ENCODE data around the gene YWHAH.
A peak's percentile ranks its signal among the peaks of the same experiment; 100 is the strongest.

Gene YWHAH

GRCh38 chr22:31922534-31922933, 21.8 kb upstream of the YWHAH start:
- DNase-seq: no peak
- 49% methylated on average over 6 of the region's 6 CpGs for WGBS (ENCODE audit: insufficient coverage)
- Histone ChIP-seq H3K4me3 (ENCODE audit: control insufficient read depth in 1 of 7, extremely low read depth in 1 of 7, insufficient read depth in 4 of 7, low read depth in 2 of 7, low read length in 6 of 7) (peak overlapping the region in 1 of 7 experiments; percentile 10), H3K36me3 (ENCODE audit: control insufficient read depth in 4 of 4, insufficient read depth in 4 of 4, low read length in 3 of 4) (no peaks in the 10 kb centered on the region), H3K9me3 (ENCODE audit: control extremely low read depth in 1 of 5, control insufficient read depth in 4 of 5, insufficient read depth in 2 of 5, low read depth in 1 of 5, low read length in 4 of 5) (no peaks in the 10 kb centered on the region), H3K27me3 (replicated peaks in 2 of 5; ENCODE audit: control insufficient read depth in 4 of 5, insufficient read depth in 5 of 5, low read length in 4 of 5) (peaks cover 0 to 2% (median 0%) of the 10 kb centered on the region in 5 experiments), H3K27ac (ENCODE audit: insufficient read depth in 1 of 2, low read depth in 1 of 2, low read length in 2 of 2, poor library complexity in 1 of 2, severe bottlenecking in 2 of 2) (no peak overlapping the region), H3K4me1 (ENCODE audit: control extremely low read depth in 1 of 4, control insufficient read depth in 4 of 4, insufficient read depth in 4 of 4, low read length in 3 of 4) (peaks cover 10 to 23% (median 20%) of the 10 kb centered on the region in 4 experiments)
- ChIA-PET POLR2A (no interaction called here), CTCF (interaction anchor here (1.1 kb wide), 1 partner anchor 26 kb away, joined by 4 read pairs; no protein-coding TSS in a partner anchor)

- H3K4me1 ChIP-seq (ENCODE audit: control extremely low read depth in 1 of 4, control insufficient read depth in 4 of 4, insufficient read depth in 4 of 4, low read length in 3 of 4): peaks cover 10 to 23% (median 20%) of the 10 kb centered on the region in 4 experiments
- ChIA-PET POLR2A (no interaction called here), CTCF (interaction anchor here (1.1 kb wide), 1 partner anchor 26 kb away, joined by 4 read pairs; no protein-coding TSS in a partner anchor)
- H3K4me3 ChIP-seq (ENCODE audit: control insufficient read depth in 1 of 7, extremely low read depth in 1 of 7, insufficient read depth in 4 of 7, low read depth in 2 of 7, low read length in 6 of 7): peak overlapping the region in 1 of 7 experiments; percentile 35
- no peaks in the 10 kb centered on the region for H3K36me3 ChIP-seq (ENCODE audit: control insufficient read depth in 4 of 4, insufficient read depth in 4 of 4, low read length in 3 of 4)
- 0% methylated on average over 5 of the region's 5 CpGs for WGBS (ENCODE audit: insufficient coverage)
- H3K9me3 ChIP-seq (ENCODE audit: control extremely low read depth in 1 of 5, control insufficient read depth in 4 of 5, insufficient read depth in 2 of 5, low read depth in 1 of 5, low read length in 4 of 5): no peaks in the 10 kb centered on the region
- peak overlapping the region in 1 of 2 experiments; percentile 27 for H3K27ac ChIP-seq (ENCODE audit: insufficient read depth in 1 of 2, low read depth in 1 of 2, low read length in 2 of 2, poor library complexity in 1 of 2, severe bottlenecking in 2 of 2)
- DNase-seq: peak; percentile 25 to 51 (median 46)
- peaks cover 0 to 2% (median 0%) of the 10 kb centered on the region in 5 experiments for H3K27me3 ChIP-seq (replicated peaks in 2 of 5; ENCODE audit: control insufficient read depth in 4 of 5, insufficient read depth in 5 of 5, low read length in 4 of 5)
Observed at GRCh38 chr22:31923136-31923535, 21.2 kb upstream of the YWHAH start.

GRCh38 chr22:31923747-31924146, 20.6 kb upstream of the YWHAH start:
- CTCF ChIA-PET: no interaction called here
- no peaks in the 10 kb centered on the region for H3K9me3 ChIP-seq (ENCODE audit: control extremely low read depth in 1 of 5, control insufficient read depth in 4 of 5, insufficient read depth in 2 of 5, low read depth in 1 of 5, low read length in 4 of 5)
- H3K36me3 ChIP-seq (ENCODE audit: control insufficient read depth in 4 of 4, insufficient read depth in 4 of 4, low read length in 3 of 4): no peaks in the 10 kb centered on the region
- peaks cover 10 to 23% (median 20%) of the 10 kb centered on the region in 4 experiments for H3K4me1 ChIP-seq (ENCODE audit: control extremely low read depth in 1 of 4, control insufficient read depth in 4 of 4, insufficient read depth in 4 of 4, low read length in 3 of 4)
- H3K4me3 ChIP-seq (ENCODE audit: control insufficient read depth in 1 of 7, extremely low read depth in 1 of 7, insufficient read depth in 4 of 7, low read depth in 2 of 7, low read length in 6 of 7): no peak overlapping the region
- H3K27ac ChIP-seq (ENCODE audit: insufficient read depth in 1 of 2, low read depth in 1 of 2, low read length in 2 of 2, poor library complexity in 1 of 2, severe bottlenecking in 2 of 2): no peak overlapping the region
- H3K27me3 ChIP-seq (replicated peaks in 2 of 5; ENCODE audit: control insufficient read depth in 4 of 5, insufficient read depth in 5 of 5, low read length in 4 of 5): peaks cover 0 to 2% (median 0%) of the 10 kb centered on the region in 5 experiments
- 33% methylated on average over 1 of the region's 2 CpGs for WGBS (ENCODE audit: insufficient coverage)
- POLR2A ChIA-PET: interaction anchor here (0.6 kb wide), 1 partner anchor 27 kb away, joined by 4 read pairs; no protein-coding TSS in a partner anchor
- no peak for DNase-seq

GRCh38 chr22:31925056-31925455, 19.3 kb upstream of the YWHAH start:
- H3K36me3 ChIP-seq (ENCODE audit: control insufficient read depth in 4 of 4, insufficient read depth in 4 of 4, low read length in 3 of 4): no peaks in the 10 kb centered on the region
- H3K4me1 ChIP-seq (ENCODE audit: control extremely low read depth in 1 of 4, control insufficient read depth in 4 of 4, insufficient read depth in 4 of 4, low read length in 3 of 4): peaks cover 10 to 23% (median 20%) of the 10 kb centered on the region in 4 experiments
- H3K27ac ChIP-seq (ENCODE audit: insufficient read depth in 1 of 2, low read depth in 1 of 2, low read length in 2 of 2, poor library complexity in 1 of 2, severe bottlenecking in 2 of 2): no peak overlapping the region
- no peaks in the 10 kb centered on the region for H3K9me3 ChIP-seq (ENCODE audit: control extremely low read depth in 1 of 5, control insufficient read depth in 4 of 5, insufficient read depth in 2 of 5, low read depth in 1 of 5, low read length in 4 of 5)
- H3K4me3 ChIP-seq (ENCODE audit: control insufficient read depth in 1 of 7, extremely low read depth in 1 of 7, insufficient read depth in 4 of 7, low read depth in 2 of 7, low read length in 6 of 7): no peak overlapping the region
- ChIA-PET CTCF (no interaction called here), POLR2A (no interaction called here)
- peaks cover 0 to 2% (median 0%) of the 10 kb centered on the region in 5 experiments for H3K27me3 ChIP-seq (replicated peaks in 2 of 5; ENCODE audit: control insufficient read depth in 4 of 5, insufficient read depth in 5 of 5, low read length in 4 of 5)
- no peak for DNase-seq
- 100% methylated on average over 1 of the region's 1 CpG for WGBS (ENCODE audit: insufficient coverage)

GRCh38 chr22:31926024-31926423, 18.3 kb upstream of the YWHAH start:
- CTCF ChIA-PET: no interaction called here
- POLR2A ChIA-PET: no interaction called here
- no peak overlapping the region for H3K4me3 ChIP-seq (ENCODE audit: control insufficient read depth in 1 of 7, extremely low read depth in 1 of 7, insufficient read depth in 4 of 7, low read depth in 2 of 7, low read length in 6 of 7)
- 100% methylated on average over 1 of the region's 1 CpG for WGBS (ENCODE audit: insufficient coverage)
- H3K27me3 ChIP-seq (replicated peaks in 2 of 5; ENCODE audit: control insufficient read depth in 4 of 5, insufficient read depth in 5 of 5, low read length in 4 of 5): peaks cover 0 to 2% (median 0%) of the 10 kb centered on the region in 5 experiments
- H3K36me3 ChIP-seq (ENCODE audit: control insufficient read depth in 4 of 4, insufficient read depth in 4 of 4, low read length in 3 of 4): no peaks in the 10 kb centered on the region
- peaks cover 10 to 23% (median 20%) of the 10 kb centered on the region in 4 experiments for H3K4me1 ChIP-seq (ENCODE audit: control extremely low read depth in 1 of 4, control insufficient read depth in 4 of 4, insufficient read depth in 4 of 4, low read length in 3 of 4)
- H3K27ac ChIP-seq (ENCODE audit: insufficient read depth in 1 of 2, low read depth in 1 of 2, low read length in 2 of 2, poor library complexity in 1 of 2, severe bottlenecking in 2 of 2): no peak overlapping the region
- DNase-seq: no peak
- no peaks in the 10 kb centered on the region for H3K9me3 ChIP-seq (ENCODE audit: control extremely low read depth in 1 of 5, control insufficient read depth in 4 of 5, insufficient read depth in 2 of 5, low read depth in 1 of 5, low read length in 4 of 5)

GRCh38 chr22:31926969-31927368, 17.4 kb upstream of the YWHAH start:
- Histone ChIP-seq H3K27me3 (replicated peaks in 2 of 5; ENCODE audit: control insufficient read depth in 4 of 5, insufficient read depth in 5 of 5, low read length in 4 of 5) (peaks cover 0 to 2% (median 0%) of the 10 kb centered on the region in 5 experiments), H3K4me3 (ENCODE audit: control insufficient read depth in 1 of 7, extremely low read depth in 1 of 7, insufficient read depth in 4 of 7, low read depth in 2 of 7, low read length in 6 of 7) (no peak overlapping the region), H3K4me1 (ENCODE audit: control extremely low read depth in 1 of 4, control insufficient read depth in 4 of 4, insufficient read depth in 4 of 4, low read length in 3 of 4) (peaks cover 10 to 21% (median 19%) of the 10 kb centered on the region in 4 experiments), H3K9me3 (ENCODE audit: control extremely low read depth in 1 of 5, control insufficient read depth in 4 of 5, insufficient read depth in 2 of 5, low read depth in 1 of 5, low read length in 4 of 5) (no peaks in the 10 kb centered on the region), H3K36me3 (ENCODE audit: control insufficient read depth in 4 of 4, insufficient read depth in 4 of 4, low read length in 3 of 4) (no peaks in the 10 kb centered on the region), H3K27ac (ENCODE audit: insufficient read depth in 1 of 2, low read depth in 1 of 2, low read length in 2 of 2, poor library complexity in 1 of 2, severe bottlenecking in 2 of 2) (no peak overlapping the region)
- POLR2A ChIA-PET: no interaction called here
- CTCF ChIA-PET: interaction anchor here (1.1 kb wide), 1 partner anchor 64 kb away, joined by 3 read pairs; no protein-coding TSS in a partner anchor
- DNase-seq: peak in 1 of 3 donors; percentile 33

- H3K27ac ChIP-seq (ENCODE audit: insufficient read depth in 1 of 2, low read depth in 1 of 2, low read length in 2 of 2, poor library complexity in 1 of 2, severe bottlenecking in 2 of 2): no peak overlapping the region
- POLR2A ChIA-PET: no interaction called here
- no peak overlapping the region for H3K4me3 ChIP-seq (ENCODE audit: control insufficient read depth in 1 of 7, extremely low read depth in 1 of 7, insufficient read depth in 4 of 7, low read depth in 2 of 7, low read length in 6 of 7)
- peaks cover 8 to 15% (median 14%) of the 10 kb centered on the region in 4 experiments for H3K4me1 ChIP-seq (ENCODE audit: control extremely low read depth in 1 of 4, control insufficient read depth in 4 of 4, insufficient read depth in 4 of 4, low read length in 3 of 4)
- 90% methylated on average over 2 of the region's 3 CpGs for WGBS (ENCODE audit: insufficient coverage)
- DNase-seq: no peak
- peaks cover 0 to 2% (median 0%) of the 10 kb centered on the region in 5 experiments for H3K27me3 ChIP-seq (replicated peaks in 2 of 5; ENCODE audit: control insufficient read depth in 4 of 5, insufficient read depth in 5 of 5, low read length in 4 of 5)
- no peaks in the 10 kb centered on the region for H3K9me3 ChIP-seq (ENCODE audit: control extremely low read depth in 1 of 5, control insufficient read depth in 4 of 5, insufficient read depth in 2 of 5, low read depth in 1 of 5, low read length in 4 of 5)
- no peaks in the 10 kb centered on the region for H3K36me3 ChIP-seq (ENCODE audit: control insufficient read depth in 4 of 4, insufficient read depth in 4 of 4, low read length in 3 of 4)
- CTCF ChIA-PET: interaction anchor here (1.1 kb wide), 1 partner anchor 65 kb away, joined by 3 read pairs; no protein-coding TSS in a partner anchor
Observed at GRCh38 chr22:31927562-31927961, 16.8 kb upstream of the YWHAH start.
